DMS 273 (cell line): ENCODE data around the gene ZBP1.

Experiments
- DNase-seq: peaks from one replicate; lab custom pipeline; 2025; ENCODE audit not compliant: unreplicated experiment; lab: John Stamatoyannopoulos, UW

Gene ZBP1

GRCh38 chr20:57658833-57659516, 38.7 kb upstream of the ZBP1 start:
- no peak for DNase-seq

- no peak for DNase-seq
Measured at GRCh38 chr20:57658447-57658832, 38.2 kb upstream of the ZBP1 start.

- no peak for DNase-seq
Measured at GRCh38 chr20:57657535-57658446, 37.6 kb upstream of the ZBP1 start.

- DNase-seq, result no peak
Measured at GRCh38 chr20:57656821-57657534, 36.8 kb upstream of the ZBP1 start.

GRCh38 chr20:57656252-57656820, 36.1 kb upstream of the ZBP1 start:
- DNase-seq, result no peak

GRCh38 chr20:57655809-57656155, 35.6 kb upstream of the ZBP1 start:
- no peak for DNase-seq

GRCh38 chr20:57654998-57655808, 35.0 kb upstream of the ZBP1 start:
- no peak for DNase-seq

GRCh38 chr20:57654363-57654997, 34.3 kb upstream of the ZBP1 start:
- peak; percentile 74 for DNase-seq

- peak; percentile 32 for DNase-seq
Measured at GRCh38 chr20:57653910-57654309, 33.7 kb upstream of the ZBP1 start.

GRCh38 chr20:57653546-57653900, 33.3 kb upstream of the ZBP1 start:
- DNase-seq, result no peak

- DNase-seq, result no peak
Measured at GRCh38 chr20:57652606-57653545, 32.6 kb upstream of the ZBP1 start.

GRCh38 chr20:57651881-57652605, 31.8 kb upstream of the ZBP1 start:
- DNase-seq, result no peak

- DNase-seq, result no peak
Measured at GRCh38 chr20:57650756-57651483, 30.7 kb upstream of the ZBP1 start.

- DNase-seq, result no peak
Measured at GRCh38 chr20:57650266-57650665, 30.0 kb upstream of the ZBP1 start.

GRCh38 chr20:57649617-57650015, 29.4 kb upstream of the ZBP1 start:
- no peak for DNase-seq

- DNase-seq, result no peak
Measured at GRCh38 chr20:57648878-57649616, 28.8 kb upstream of the ZBP1 start.
